IMR-90 (cell line): Measurements from ENCODE around the gene MICAL3. TPM values are rescaled to one million over a fixed set of nuclear protein-coding genes. Genes with fewer than 3 reads are reported as not detected.

Source experiments
- ATAC-seq: fragments of 200-7000 bp; cut with Tn5 transposase; 2 replicates; pipeline ENCODE4 v1.9.1; 2020; ENCODE audit warnings: low read depth, mild to moderate bottlenecking, moderate library complexity
- BruUV-seq: library from RNA; stranded (reverse); fragments of 400-500 nt; replicated peaks from 2 replicates; lab custom pipeline; 2021; lab: Mats Ljungman, UMichigan
- CTCF ChIA-PET: fragments of 300-600 bp; formaldehyde crosslinking; extraction: SDS; loops from one replicate; lab custom pipeline; 2021; ENCODE audit warnings: antibody characterized with exemption; lab: Yijun Ruan, JAX
- POLR2A ChIA-PET: fragments of 300-600 bp; sonication (Branson Sonifier 250); formaldehyde crosslinking; loops from one replicate; lab custom pipeline; 2022; ENCODE audit warnings: antibody characterized with exemption; ENCODE audit not compliant: unreplicated experiment; lab: Charles Lee
- DNase-seq: peaks from one replicate; pipeline ENCODE4 v3.0.0; 2013
- H2AFZ ChIP-seq: replicated peaks from 2 replicates; pipeline ENCODE3; 2013; ENCODE audit warnings: low read length, mild to moderate bottlenecking; ENCODE audit not compliant: poor library complexity
- H2AK5ac ChIP-seq: 2 replicates; pipeline ENCODE4 v1.6.1; 2013; ENCODE audit warnings: low read depth, low read length, inconsistent platforms
- H2AK9ac ChIP-seq: replicated peaks from 2 replicates; pipeline ENCODE3; 2013; ENCODE audit warnings: mild to moderate bottlenecking, low read depth, low read length, moderate library complexity; ENCODE audit not compliant: poor library complexity
- H2BK120ac ChIP-seq: 2 replicates; pipeline ENCODE4 v1.6.1; 2013; ENCODE audit warnings: low read depth, low read length, inconsistent platforms
- H2BK15ac ChIP-seq: 3 replicates; pipeline ENCODE4 v1.6.1; 2013; ENCODE audit warnings: low read depth, low read length, inconsistent platforms
- H2BK20ac ChIP-seq: 2 replicates; pipeline ENCODE4 v1.6.1; 2013; ENCODE audit warnings: low read depth, mild to moderate bottlenecking, inconsistent platforms, low read length, moderate library complexity
- H2BK5ac ChIP-seq: 2 replicates; pipeline ENCODE4 v1.6.1; 2013; ENCODE audit warnings: mild to moderate bottlenecking, low read depth, low read length, inconsistent platforms; ENCODE audit not compliant: poor library complexity, severe bottlenecking
- H3K14ac ChIP-seq: replicated peaks from 2 replicates; pipeline ENCODE4 v1.6.1; 2013; ENCODE audit warnings: low read depth, low read length, inconsistent platforms
- H3K18ac ChIP-seq: 2 replicates; pipeline ENCODE4 v1.6.1; 2013; ENCODE audit warnings: low read depth, low read length, control low read depth
- H3K23ac ChIP-seq: 2 replicates; pipeline ENCODE4 v1.6.1; 2013; ENCODE audit warnings: low read depth, low read length, inconsistent platforms
- H3K27ac ChIP-seq: 2 replicates; pipeline ENCODE4 v1.5.1; 2013; ENCODE audit warnings: mild to moderate bottlenecking, control low read depth, low read length; ENCODE audit not compliant: insufficient read depth
- H3K27me3 ChIP-seq: 2 replicates; pipeline ENCODE4 v1.6.1; 2013; ENCODE audit warnings: low read length; ENCODE audit not compliant: control insufficient read depth, insufficient read depth
- H3K36me3 ChIP-seq: 2 replicates; pipeline ENCODE4 v1.6.1; 2013; ENCODE audit warnings: low read length, mixed read lengths; ENCODE audit not compliant: control insufficient read depth, insufficient read depth
- H3K4ac ChIP-seq: 2 replicates; pipeline ENCODE4 v1.6.1; 2013; ENCODE audit warnings: low read depth, low read length, inconsistent platforms
- H3K4me1 ChIP-seq: 2 replicates; pipeline ENCODE4 v1.6.1; 2013; ENCODE audit warnings: low read length, mixed read lengths; ENCODE audit not compliant: control insufficient read depth, insufficient read depth
- H3K4me2 ChIP-seq: 2 replicates; pipeline ENCODE4 v1.6.1; 2013; ENCODE audit warnings: low read depth, mild to moderate bottlenecking, control low read depth, low read length, moderate library complexity
- H3K4me3 ChIP-seq: 2 replicates; pipeline ENCODE4 v1.5.1; 2013; ENCODE audit warnings: low read depth, mild to moderate bottlenecking, control low read depth, low read length, moderate library complexity; ENCODE audit not compliant: insufficient read depth
- H3K56ac ChIP-seq: 2 replicates; pipeline ENCODE4 v1.6.1; 2013; ENCODE audit warnings: low read length, inconsistent platforms; ENCODE audit not compliant: insufficient read depth; ENCODE audit errors: extremely low read depth
- H3K79me1 ChIP-seq, 2 experiments: 2 replicates each; pipeline ENCODE4 v1.6.1; 2013; ENCODE audit warnings: low read length in 2 of 2, inconsistent platforms in 1 of 2, low read depth in 1 of 2
- H3K9ac ChIP-seq: 2 replicates; pipeline ENCODE4 v1.6.1; 2013; ENCODE audit warnings: low read depth, low read length, control low read depth
- H3K9me1 ChIP-seq: 2 replicates; pipeline ENCODE4 v1.6.1; 2013; ENCODE audit warnings: low read length, inconsistent platforms; ENCODE audit not compliant: insufficient read depth
- H3K9me3 ChIP-seq: 2 replicates; pipeline ENCODE4 v1.6.1; 2013; ENCODE audit warnings: low read length; ENCODE audit not compliant: control insufficient read depth, insufficient read depth
- H4K20me1 ChIP-seq: 2 replicates; pipeline ENCODE4 v1.6.1; 2013; ENCODE audit warnings: low read length, inconsistent platforms; ENCODE audit not compliant: insufficient read depth
- H4K5ac ChIP-seq: 2 replicates; pipeline ENCODE4 v1.6.1; 2013; ENCODE audit warnings: mild to moderate bottlenecking, low read depth, low read length, control low read depth
- H4K8ac ChIP-seq, 2 experiments: 2 replicates each; pipeline ENCODE4 v1.6.1; 2013; ENCODE audit warnings: low read depth in 2 of 2, low read length in 2 of 2, control low read depth in 1 of 2, inconsistent platforms in 1 of 2
- H4K91ac ChIP-seq: 2 replicates; pipeline ENCODE4 v1.6.1; 2013; ENCODE audit warnings: low read depth, low read length, inconsistent platforms; ENCODE audit not compliant: insufficient read depth
- CHD1 ChIP-seq: IDR thresholded peaks from 2 replicates; pipeline ENCODE4 v1.6.1; 2012; ENCODE audit warnings: low read depth, low read length, improper control_type of control experiment
- CTCF ChIP-seq: conservative IDR thresholded peaks from 2 replicates; pipeline ENCODE4 v1.5.1; 2012; ENCODE audit warnings: mild to moderate bottlenecking, low read depth, low read length, improper control_type of control experiment
- MAZ ChIP-seq: IDR thresholded peaks from 2 replicates; pipeline ENCODE4 v1.6.1; 2012; ENCODE audit warnings: low read depth, mild to moderate bottlenecking, low read length, improper control_type of control experiment, moderate library complexity, borderline replicate concordance
- MXI1 ChIP-seq: IDR thresholded peaks from 2 replicates; pipeline ENCODE4 v1.6.1; 2012; ENCODE audit warnings: low read depth, mild to moderate bottlenecking, low read length, moderate library complexity, borderline replicate concordance
- NFE2L2 ChIP-seq: fragments of 150-350 bp; IDR thresholded peaks from 2 replicates; pipeline ENCODE4 v1.6.1; 2016; ENCODE audit warnings: low read depth, mild to moderate bottlenecking, low read length
- RCOR1 ChIP-seq: IDR thresholded peaks from 2 replicates; pipeline ENCODE4 v1.6.1; 2012; ENCODE audit warnings: mild to moderate bottlenecking, low read length, improper control_type of control experiment; ENCODE audit not compliant: insufficient replicate concordance
- RFX5 ChIP-seq: IDR thresholded peaks from 2 replicates; pipeline ENCODE4 v1.8.0; 2012; ENCODE audit warnings: low read depth, mild to moderate bottlenecking, low read length, moderate library complexity
- WGBS, 2 experiments: methylation state at CpG; one replicate each; pipeline versions ENCODE4 v1.1.5 to v1.1.7; 2013; ENCODE audit warnings: missing lambda C conversion rate in 2 of 2; ENCODE audit not compliant: insufficient read length in 1 of 2; ENCODE audit errors: extremely low coverage in 2 of 2; 5-methylcytosine and 5-hydroxymethylcytosine counted together
- dilution Hi-C: fragments of 300-500 bp; cut with HindIII; formaldehyde crosslinking; loops from one replicate; pipeline ENCODE4 v1.14.3; 2018; ENCODE audit warnings: low sequenced_read_pairs; ENCODE audit not compliant: unreplicated experiment
- in situ Hi-C: fragments of 300-500 bp; cut with MboI; formaldehyde crosslinking; loops from 3 replicates; pipeline ENCODE4 v1.14.3; 2019; ENCODE audit warnings: low sequenced_read_pairs, inconsistent platforms, mixed read lengths
- intact Hi-C: fragments of 100-400 bp; cut with micrococcal nuclease; formaldehyde crosslinking; loops from 2 replicates; pipeline ENCODE4 v1.10.0; 2022
- polyA plus RNA-seq, 3 experiments: library from polyadenylated mRNA; depleted of rRNA; stranded (reverse); fragments of >200 nt; gene quantifications; 2 replicates each; pipeline ENCODE4 v1.2.3, GENCODE V29; 2012; ENCODE audit warnings: low replicate concordance in 1 of 3
- total RNA-seq: library from RNA; depleted of rRNA; stranded (reverse); fragments of >200 nt; gene quantifications from 2 replicates; pipeline ENCODE4 v1.2.3, GENCODE V29; 2012

MICAL3 gene
- total and polyA plus RNA-seq, 2 of the 4 experiments (the other 2 are of a cell fraction): 17.6 to 26.8 TPM

DNA sequence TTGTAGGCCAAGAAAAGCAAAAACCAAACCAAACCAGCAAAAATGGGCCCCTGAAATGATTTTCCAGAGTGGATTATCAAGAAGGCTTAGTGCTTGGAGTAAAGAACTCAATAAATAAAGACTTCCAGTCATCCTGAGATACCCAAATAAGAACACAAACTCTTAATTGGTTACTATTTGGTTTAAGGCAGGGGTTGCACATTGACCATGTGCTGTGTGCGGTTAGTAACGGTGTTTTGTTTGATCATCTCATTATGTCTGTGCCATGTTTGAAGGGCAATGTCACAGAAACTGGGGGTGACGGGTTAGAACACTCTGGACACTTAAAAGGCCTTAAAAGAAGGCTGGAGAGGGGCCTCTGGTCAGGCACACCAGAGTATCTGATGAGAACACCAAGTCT lies 9.7 kb upstream of the MICAL3 start:
- H4K5ac ChIP-seq: peak overlapping the region; percentile 24; the same call in 1 of the 2 replicates
- no TSS peak for BruUV-seq
- no peak overlapping the region for H3K9ac ChIP-seq
- H3K23ac ChIP-seq: no peak overlapping the region
- peak overlapping the region; percentile 77 for H2BK120ac ChIP-seq
- in situ Hi-C loops (no loop called here), intact Hi-C loops (no loop called here), dilution Hi-C loops (no loop called here)
- 0 out of 2 replicates have a peak overlapping the region, but pooled peaks have one; percentile 44 for H3K14ac ChIP-seq
- H4K20me1 ChIP-seq: peaks cover 5% of the 10 kb centered on the region; the same call in 1 of the 2 replicates
- H3K79me1 ChIP-seq: no peaks in the 10 kb centered on the region
- H4K8ac ChIP-seq: no peak overlapping the region
- peak overlapping the region; percentile 88; the same call in 1 of the 3 replicates for H2BK15ac ChIP-seq
- no peak overlapping the region for H3K56ac ChIP-seq
- H2BK20ac ChIP-seq: peak overlapping the region; percentile 83; the same call in 1 of the 2 replicates
- TF ChIP-seq CTCF (no peak), RFX5 (no peak), RCOR1 (no peak), NFE2L2 (no peak), CHD1 (no peak), MAZ (no peak), MXI1 (no peak)
- no peak overlapping the region for H3K4me3 ChIP-seq
- peak overlapping the region; percentile 74 for H2AK5ac ChIP-seq
- H3K27ac ChIP-seq: no peak overlapping the region
- H3K4ac ChIP-seq: peak overlapping the region; percentile 28; the same call in 1 of the 2 replicates
- peaks cover 18% of the 10 kb centered on the region for H3K9me1 ChIP-seq
- H2BK5ac ChIP-seq: no peak overlapping the region
- no peak overlapping the region for H2AK9ac ChIP-seq
- 0 out of 2 replicates have a peak overlapping the region, but pooled peaks have one; percentile 21 for H4K91ac ChIP-seq
- H3K27me3 ChIP-seq: no peaks in the 10 kb centered on the region
- no peak for ATAC-seq
- H3K4me2 ChIP-seq: no peak overlapping the region
- WGBS, 2 experiments: no CpG with 5 or more reads among the region's 3 CpGs
- H3K36me3 ChIP-seq: no peaks in the 10 kb centered on the region
- no peak overlapping the region for H2AFZ ChIP-seq
- CTCF ChIA-PET: interaction anchor here (0.6 to 3.2 kb wide), 6 partner anchors 9 to 205 kb away, joined by 3 to 16 read pairs (median 3); partner anchors contain the start of genes MICAL3 and PEX26
- no peaks in the 10 kb centered on the region for H3K9me3 ChIP-seq
- no peak overlapping the region; the same call in 1 of the 2 replicates for H3K18ac ChIP-seq
- no peak for DNase-seq
- POLR2A ChIA-PET: no interaction called here
- peaks cover 13% of the 10 kb centered on the region for H3K4me1 ChIP-seq
